Loucy (cell line): ENCODE measurements around the gene RIMBP2.

Experiments
- H2AFZ ChIP-seq: fragments of 200-600 bp; sonication (generic); 2 replicates; pipeline ENCODE4 v1.6.0; 2016; ENCODE audit warnings: antibody characterized with exemption, mild to moderate bottlenecking, low read length, moderate library complexity
- H3F3A ChIP-seq: fragments of 200-600 bp; 2 replicates; pipeline ENCODE4 v1.6.0; 2016; ENCODE audit warnings: antibody characterized with exemption, low read depth, mild to moderate bottlenecking
- H3K27me3 ChIP-seq: fragments of 200-600 bp; sonication (generic); 2 replicates; pipeline ENCODE4 v1.6.1; 2014; ENCODE audit warnings: low read length, mild to moderate bottlenecking; ENCODE audit not compliant: insufficient read depth, poor library complexity, severe bottlenecking
- H3K36me3 ChIP-seq: fragments of 200-600 bp; sonication (generic); 2 replicates; pipeline ENCODE4 v1.6.1; 2016; ENCODE audit warnings: low read length; ENCODE audit not compliant: insufficient read depth
- H3K4me1 ChIP-seq: fragments of 200-600 bp; sonication (generic); 2 replicates; pipeline ENCODE4 v1.5.1; 2014; ENCODE audit warnings: low read length, mild to moderate bottlenecking; ENCODE audit not compliant: insufficient read depth, poor library complexity, severe bottlenecking
- H3K4me2 ChIP-seq: fragments of 200-600 bp; sonication (generic); 2 replicates; pipeline ENCODE4 v1.6.0; 2014; ENCODE audit warnings: antibody characterized with exemption, low read length, low read depth, mild to moderate bottlenecking; ENCODE audit not compliant: poor library complexity, severe bottlenecking
- H3K4me3 ChIP-seq: fragments of 200-600 bp; sonication (generic); 2 replicates; pipeline ENCODE4 v1.5.1; 2014; ENCODE audit warnings: low read length, mild to moderate bottlenecking, mixed read lengths; ENCODE audit not compliant: poor library complexity, severe bottlenecking
- H3K79me2 ChIP-seq: fragments of 200-600 bp; sonication (generic); 2 replicates; pipeline ENCODE4 v1.6.1; 2014; ENCODE audit warnings: low read length; ENCODE audit not compliant: insufficient read depth
- H3K9ac ChIP-seq: fragments of 200-600 bp; sonication (generic); 2 replicates; pipeline ENCODE4 v1.6.0; 2014; ENCODE audit warnings: mild to moderate bottlenecking, low read depth, low read length, moderate library complexity; ENCODE audit not compliant: poor library complexity, severe bottlenecking
- H3K9me2 ChIP-seq: fragments of 200-600 bp; sonication (generic); replicated peaks from 2 replicates; pipeline ENCODE4 v1.6.1; 2016; ENCODE audit warnings: low read depth, low read length, mixed read lengths
- H3K9me3 ChIP-seq: fragments of 200-600 bp; sonication (generic); 2 replicates; pipeline ENCODE4 v1.6.1; 2014; ENCODE audit warnings: mild to moderate bottlenecking, antibody characterized with exemption, low read length, low read depth; ENCODE audit not compliant: insufficient read depth
- H4K20me1 ChIP-seq: fragments of 200-600 bp; sonication (generic); 2 replicates; pipeline ENCODE4 v1.6.0; 2014; ENCODE audit warnings: antibody characterized with exemption, low read length, mild to moderate bottlenecking; ENCODE audit not compliant: insufficient read depth, poor library complexity, severe bottlenecking
- EZH2phosphoT487 ChIP-seq: fragments of 200-600 bp; IDR thresholded peaks from 2 replicates; pipeline ENCODE4 v1.6.1; 2018; ENCODE audit warnings: antibody characterized with exemption, mild to moderate bottlenecking, moderate library complexity, borderline replicate concordance
- TF ChIP-seq, protein P1 (sequence below): fragments of 200-600 bp; sonication (generic); conservative IDR thresholded peaks from 2 replicates; pipeline ENCODE4 v1.5.1; 2014; ENCODE audit warnings: mild to moderate bottlenecking, antibody characterized with exemption, low read length

Gene RIMBP2

DNA sequence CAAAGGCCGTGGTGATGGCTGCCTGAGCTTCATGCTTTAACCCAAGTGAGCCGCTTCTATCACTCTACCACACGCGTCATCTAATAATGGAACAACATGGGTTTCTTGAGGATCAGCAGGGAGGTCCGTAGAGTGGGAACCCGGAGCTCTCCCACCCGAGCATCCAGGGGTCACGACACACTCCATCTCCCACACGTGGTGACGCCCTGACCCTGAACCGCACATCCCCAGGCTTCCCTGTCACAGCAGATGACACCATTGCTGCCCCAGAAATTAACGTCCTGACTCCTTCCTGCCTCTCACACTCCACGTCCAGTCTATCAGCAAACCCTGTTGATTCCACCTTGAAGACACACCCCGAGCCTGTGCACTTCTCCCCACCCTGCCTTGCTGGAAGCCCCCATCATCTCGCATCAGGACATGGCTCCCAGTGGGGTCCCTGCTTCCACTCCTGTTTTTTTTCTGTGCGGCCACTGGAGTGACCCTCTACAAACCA, 215.2 kb downstream of the RIMBP2 start:
- no peak for TF ChIP-seq EZH2phosphoT487
- TF ChIP-seq, protein P1, sequence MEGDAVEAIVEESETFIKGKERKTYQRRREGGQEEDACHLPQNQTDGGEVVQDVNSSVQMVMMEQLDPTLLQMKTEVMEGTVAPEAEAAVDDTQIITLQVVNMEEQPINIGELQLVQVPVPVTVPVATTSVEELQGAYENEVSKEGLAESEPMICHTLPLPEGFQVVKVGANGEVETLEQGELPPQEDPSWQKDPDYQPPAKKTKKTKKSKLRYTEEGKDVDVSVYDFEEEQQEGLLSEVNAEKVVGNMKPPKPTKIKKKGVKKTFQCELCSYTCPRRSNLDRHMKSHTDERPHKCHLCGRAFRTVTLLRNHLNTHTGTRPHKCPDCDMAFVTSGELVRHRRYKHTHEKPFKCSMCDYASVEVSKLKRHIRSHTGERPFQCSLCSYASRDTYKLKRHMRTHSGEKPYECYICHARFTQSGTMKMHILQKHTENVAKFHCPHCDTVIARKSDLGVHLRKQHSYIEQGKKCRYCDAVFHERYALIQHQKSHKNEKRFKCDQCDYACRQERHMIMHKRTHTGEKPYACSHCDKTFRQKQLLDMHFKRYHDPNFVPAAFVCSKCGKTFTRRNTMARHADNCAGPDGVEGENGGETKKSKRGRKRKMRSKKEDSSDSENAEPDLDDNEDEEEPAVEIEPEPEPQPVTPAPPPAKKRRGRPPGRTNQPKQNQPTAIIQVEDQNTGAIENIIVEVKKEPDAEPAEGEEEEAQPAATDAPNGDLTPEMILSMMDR: no peak
- Histone ChIP-seq H3K36me3 (no peaks in the 10 kb centered on the region), H3K4me3 (no peak overlapping the region), H3K9me2 (no peaks in the 10 kb centered on the region), H3K9ac (no peak overlapping the region), H3K9me3 (peaks cover 3% of the 10 kb centered on the region; the same call in 1 of the 2 replicates), H3F3A (no peaks in the 10 kb centered on the region), H3K4me2 (no peak overlapping the region), H3K79me2 (no peaks in the 10 kb centered on the region), H2AFZ (no peak overlapping the region), H3K27me3 (no peaks in the 10 kb centered on the region), H3K4me1 (no peaks in the 10 kb centered on the region), H4K20me1 (no peaks in the 10 kb centered on the region)

DNA sequence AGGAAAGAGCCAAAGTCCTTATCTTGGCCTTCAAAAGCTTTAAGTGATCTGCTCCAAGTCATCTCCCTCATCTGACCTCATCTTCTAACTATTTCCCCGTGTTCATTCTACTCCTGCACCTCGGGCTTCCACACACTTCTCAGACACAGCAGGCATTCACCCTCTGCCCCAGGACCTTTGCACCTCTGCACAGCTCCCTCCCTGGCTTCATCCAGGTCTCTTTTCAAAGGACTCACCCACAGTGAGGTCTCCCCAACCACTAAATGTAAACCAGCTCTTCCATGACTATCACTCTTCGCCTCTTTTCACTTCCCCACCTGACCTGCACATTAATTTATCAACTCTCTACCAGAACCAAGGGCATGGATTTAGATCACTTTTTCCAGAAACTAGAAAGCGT, 216.6 kb downstream of the RIMBP2 start:
- Histone ChIP-seq H2AFZ (no peak overlapping the region), H3K36me3 (no peaks in the 10 kb centered on the region), H3F3A (no peaks in the 10 kb centered on the region), H4K20me1 (no peaks in the 10 kb centered on the region), H3K79me2 (no peaks in the 10 kb centered on the region), H3K9me3 (peaks cover 6% of the 10 kb centered on the region; the same call in 1 of the 2 replicates), H3K9ac (no peak overlapping the region), H3K9me2 (no peaks in the 10 kb centered on the region), H3K4me3 (no peak overlapping the region), H3K4me1 (no peaks in the 10 kb centered on the region), H3K27me3 (no peaks in the 10 kb centered on the region), H3K4me2 (no peak overlapping the region)
- TF ChIP-seq, protein P1: no peak

DNA sequence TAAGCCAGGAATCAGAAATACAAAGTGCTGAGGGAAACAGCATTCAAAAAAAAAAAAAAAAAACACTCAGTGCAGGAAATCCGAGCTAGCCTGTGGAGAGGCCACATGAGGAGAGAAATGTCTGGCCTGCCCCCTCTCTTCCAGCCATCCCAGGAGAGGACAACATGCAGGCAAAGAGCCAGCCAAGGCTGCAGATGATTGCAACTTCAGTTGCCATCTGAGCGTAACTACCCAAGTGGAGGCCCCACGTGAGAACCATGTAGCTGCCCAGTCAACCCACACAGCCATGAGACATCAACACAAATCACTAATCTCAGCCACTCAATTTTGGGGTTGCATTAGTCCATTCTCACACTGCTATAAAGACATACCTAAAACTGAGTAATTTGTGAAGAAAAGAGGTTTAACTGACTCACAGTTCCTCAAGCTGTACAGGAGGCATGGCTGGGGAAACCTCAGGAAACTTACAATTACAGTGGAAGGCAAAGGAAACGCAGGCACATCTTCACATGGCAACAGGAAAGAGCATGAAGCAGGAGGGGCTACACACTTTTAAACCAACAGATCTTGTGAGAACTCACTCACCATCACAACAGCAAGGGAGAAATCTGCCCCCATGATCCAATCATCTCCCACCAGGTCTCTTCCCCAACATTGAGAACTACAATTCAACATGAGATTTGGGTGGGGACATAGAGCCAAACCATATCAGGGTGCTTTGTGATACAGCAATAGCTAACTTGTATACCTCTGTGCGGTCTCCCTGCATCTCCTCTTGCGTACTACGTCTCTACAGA, 217.3 kb downstream of the RIMBP2 start:
- H3K9me3 ChIP-seq: peaks cover 3% of the 10 kb centered on the region; the same call in 1 of the 2 replicates
- H3K27me3 ChIP-seq: no peaks in the 10 kb centered on the region
- H3K36me3 ChIP-seq: no peaks in the 10 kb centered on the region
- TF ChIP-seq EZH2phosphoT487: no peak
- TF ChIP-seq, protein P1: no peak
- no peak overlapping the region for H2AFZ ChIP-seq
- H3K9me2 ChIP-seq: no peaks in the 10 kb centered on the region
- H3K79me2 ChIP-seq: no peaks in the 10 kb centered on the region
- no peaks in the 10 kb centered on the region for H3K4me1 ChIP-seq
- H3K9ac ChIP-seq: no peak overlapping the region
- H4K20me1 ChIP-seq: no peaks in the 10 kb centered on the region
- no peak overlapping the region for H3K4me2 ChIP-seq
- no peaks in the 10 kb centered on the region for H3F3A ChIP-seq
- H3K4me3 ChIP-seq: no peak overlapping the region
